Endometrium (tissue), 2 donors: Measurements from ENCODE around the gene TIFAB.

ENCODE experiments used
- FAIRE-seq: peaks from 2 replicates; lab custom pipeline; 2012; peaks lifted over from hg19 to GRCh38; lab: Jason Lieb, UNC
- donor health status: control.
- donor health status: control.

TIFAB gene

GRCh38 chr5:135423146-135423845, 28.9 kb downstream of the TIFAB start:
- no peak for FAIRE-seq

GRCh38 chr5:135422419-135422818, 29.7 kb downstream of the TIFAB start:
- peak; percentile 90 for FAIRE-seq

- FAIRE-seq, result no peak
Observed at GRCh38 chr5:135417083-135417482, 35.1 kb downstream of the TIFAB start.

- FAIRE-seq, result no peak
Observed at GRCh38 chr5:135405082-135405481, 47.1 kb downstream of the TIFAB start.

GRCh38 chr5:135402031-135402430, 50.1 kb downstream of the TIFAB start:
- FAIRE-seq, result no peak

GRCh38 chr5:135400866-135401265, 51.3 kb downstream of the TIFAB start:
- FAIRE-seq, result no peak

GRCh38 chr5:135399794-135400542, 52.2 kb downstream of the TIFAB start:
- FAIRE-seq, result no peak

GRCh38 chr5:135398855-135399793, 53.0 kb downstream of the TIFAB start, which contains the start of gene MACROH2A1:
Gene MACROH2A1, minus strand, starts transcription at chr5:135399231. Its CDS starts 10,138 bp downstream, at chr5:135389093.
- FAIRE-seq, result no peak

GRCh38 chr5:135398160-135398854, 53.8 kb downstream of the TIFAB start:
- FAIRE-seq, result no peak
